CD4-positive, alpha-beta T cell treated with Interleukin-6 at 100 ng/mL for 8 hours (primary cell): Measurements from ENCODE around the gene TTLL5.

Source experiments
- DNase-seq: peaks from one replicate; pipeline ENCODE4 v3.0.0-alpha.2; 2020; ENCODE audit warnings: mixed read lengths, low spot score

TTLL5 gene

GRCh38 chr14:75660630-75661498, at the start of gene TTLL5, which contains the start of gene ERG28:
TTLL5 (plus strand) TSS chr14:75661246; CDS start chr14:75663150, 1,904 bp downstream.
ERG28 (minus strand) TSS chr14:75660876; CDS start chr14:75657502, 3,374 bp downstream.
- DNase-seq, result peak; percentile 97

GRCh38 chr14:75612157-75612556, 48.9 kb upstream of the TTLL5 start:
- no peak for DNase-seq

GRCh38 chr14:75614179-75614578, 46.9 kb upstream of the TTLL5 start:
- DNase-seq, result no peak

GRCh38 chr14:75615200-75615599, 45.8 kb upstream of the TTLL5 start:
- DNase-seq, result peak; percentile 1

GRCh38 chr14:75619548-75619947, 41.5 kb upstream of the TTLL5 start:
- no peak for DNase-seq

GRCh38 chr14:75625034-75625433, 36.0 kb upstream of the TTLL5 start:
- no peak for DNase-seq

GRCh38 chr14:75626396-75626795, 34.6 kb upstream of the TTLL5 start:
- DNase-seq, result no peak

GRCh38 chr14:75626863-75627262, 34.2 kb upstream of the TTLL5 start:
- DNase-seq, result no peak

GRCh38 chr14:75627406-75627805, 33.6 kb upstream of the TTLL5 start:
- DNase-seq, result no peak

GRCh38 chr14:75628816-75629215, 32.2 kb upstream of the TTLL5 start:
- no peak for DNase-seq

GRCh38 chr14:75630695-75631452, 30.2 kb upstream of the TTLL5 start:
- no peak for DNase-seq

GRCh38 chr14:75631453-75631831, 29.6 kb upstream of the TTLL5 start:
- no peak for DNase-seq

GRCh38 chr14:75634848-75635247, 26.2 kb upstream of the TTLL5 start:
- no peak for DNase-seq

GRCh38 chr14:75636100-75636692, 24.9 kb upstream of the TTLL5 start:
- DNase-seq, result no peak

GRCh38 chr14:75640876-75641275, 20.2 kb upstream of the TTLL5 start:
- DNase-seq, result no peak

- no peak for DNase-seq
Measured at GRCh38 chr14:75643985-75644384, 17.1 kb upstream of the TTLL5 start.

- DNase-seq, result no peak
Measured at GRCh38 chr14:75645056-75645455, 16.0 kb upstream of the TTLL5 start.

GRCh38 chr14:75646762-75647161, 14.3 kb upstream of the TTLL5 start:
- no peak for DNase-seq

GRCh38 chr14:75647640-75648039, 13.4 kb upstream of the TTLL5 start:
- DNase-seq, result no peak

GRCh38 chr14:75648066-75648838, 12.8 kb upstream of the TTLL5 start:
- DNase-seq, result no peak

GRCh38 chr14:75649337-75649736, 11.7 kb upstream of the TTLL5 start:
- DNase-seq, result no peak

GRCh38 chr14:75649773-75650172, 11.3 kb upstream of the TTLL5 start:
- DNase-seq, result no peak
